K562 (cell line): ENCODE measurements around the gene ITPR1. TPM values are rescaled to one million over a fixed set of nuclear protein-coding genes. Genes with fewer than 3 reads are reported as not detected.

Experiments
- ATAC-seq: fragments of 200-7000 bp; cut with Tn5 transposase; 3 replicates; pipeline ENCODE4 v1.9.1; 2020; ENCODE audit warnings: moderate library complexity
- BruUV-seq: library from RNA; stranded (reverse); fragments of 400-500 nt; replicated peaks from 2 replicates; lab custom pipeline; 2021; lab: Mats Ljungman, UMichigan
- CTCF ChIA-PET: fragments of 300-600 bp; formaldehyde crosslinking; extraction: SDS; loops from one replicate; lab custom pipeline; 2021; ENCODE audit warnings: low intra/inter-chr PET ratio; lab: Yijun Ruan, JAX
- POLR2A ChIA-PET: fragments of 300-600, 350-650 bp; sonication (Branson Sonifier 250); formaldehyde crosslinking; extraction: SDS; loops from one replicate; lab custom pipeline; 2021; ENCODE audit warnings: antibody characterized with exemption, inconsistent platforms; lab: Yijun Ruan, JAX
- DNase-seq, 4 experiments: peaks; one replicate each; pipeline versions ENCODE4 v3.0.0 to v3.0.0-alpha.2; 2011 to 2018; ENCODE audit warnings: low spot score in 3 of 4, mixed read lengths in 3 of 4; ENCODE audit errors: extremely low read depth in 1 of 4
- FAIRE-seq: peaks from 2 replicates; lab custom pipeline; 2011; peaks lifted over from hg19 to GRCh38; lab: Jason Lieb, UNC
- H2AFZ ChIP-seq: 2 replicates; pipeline ENCODE4 v1.6.0; 2011; ENCODE audit warnings: low read depth, low read length, control low read depth, inconsistent platforms
- H3K27ac ChIP-seq: fragments of 200-600 bp; 3 replicates; pipeline ENCODE4 v1.8.0; 2011; ENCODE audit warnings: low read depth, mild to moderate bottlenecking, control low read depth, inconsistent platforms, low read length, moderate library complexity, mixed read lengths; ENCODE audit errors: extremely low read depth
- H3K27me3 ChIP-seq, 2 experiments: fragments of 300-600 bp in 1 of 2; 2 replicates in 1 of 2; 3 replicates in 1 of 2; pipeline versions ENCODE4 v1.6.0 to v1.8.0; 2011; ENCODE audit warnings: inconsistent platforms in 2 of 2, low read length in 2 of 2, mild to moderate bottlenecking in 1 of 2, mixed read lengths in 1 of 2, moderate library complexity in 1 of 2; ENCODE audit not compliant: control insufficient read depth in 2 of 2, insufficient read depth in 2 of 2
- H3K36me3 ChIP-seq: fragments of 300-600 bp; 3 replicates; pipeline ENCODE4 v1.8.0; 2011; ENCODE audit warnings: mild to moderate bottlenecking, low read length, inconsistent platforms; ENCODE audit not compliant: control insufficient read depth, insufficient read depth
- H3K4me1 ChIP-seq, 2 experiments: fragments of 200-600 bp in 1 of 2; replicated peaks in 1 of 2; 2 replicates in 1 of 2; 3 replicates in 1 of 2; pipeline versions ENCODE4 v1.5.1 to v1.8.0; 2011; ENCODE audit warnings: inconsistent platforms in 2 of 2, low read length in 2 of 2, mild to moderate bottlenecking in 1 of 2, mixed read lengths in 1 of 2, moderate library complexity in 1 of 2; ENCODE audit not compliant: control insufficient read depth in 2 of 2, insufficient read depth in 2 of 2
- H3K4me2 ChIP-seq: 2 replicates; pipeline ENCODE4 v1.6.1; 2011; ENCODE audit warnings: low read length, control low read depth, inconsistent platforms, mixed read lengths; ENCODE audit not compliant: insufficient read depth
- H3K4me3 ChIP-seq: fragments of 200-600 bp; sonication (generic), shearing (Covaris generic); 2 replicates; pipeline ENCODE4 v1.5.1; 2016; ENCODE audit warnings: control low read depth, inconsistent platforms
- H3K79me2 ChIP-seq: fragments of 200-600 bp; 3 replicates; pipeline ENCODE4 v1.8.0; 2011; ENCODE audit warnings: low read length, inconsistent platforms; ENCODE audit not compliant: control insufficient read depth, insufficient read depth
- H3K9ac ChIP-seq, 2 experiments: 2 replicates each; pipeline versions ENCODE4 v1.6.0 to v1.6.1; 2011; ENCODE audit warnings: low read depth in 2 of 2, low read length in 2 of 2, control low read depth in 1 of 2, inconsistent platforms in 1 of 2, mild to moderate bottlenecking in 1 of 2, mixed read lengths in 1 of 2; ENCODE audit not compliant: insufficient read depth in 1 of 2
- H3K9me1 ChIP-seq: one replicate; pipeline ENCODE4 v1.6.0; 2011; ENCODE audit warnings: inconsistent platforms, mild to moderate bottlenecking, low read length, moderate library complexity; ENCODE audit not compliant: control insufficient read depth, insufficient read depth
- H3K9me3 ChIP-seq: replicated peaks from 2 replicates; pipeline ENCODE4 v1.5.1; 2011; ENCODE audit warnings: low read depth, low read length, inconsistent platforms; ENCODE audit not compliant: control insufficient read depth, insufficient read depth
- H4K20me1 ChIP-seq: replicated peaks from 2 replicates; pipeline ENCODE4 v1.6.1; 2011; ENCODE audit warnings: low read length, inconsistent platforms, mixed read lengths; ENCODE audit not compliant: control insufficient read depth, insufficient read depth
- CCNT2 ChIP-seq: IDR thresholded peaks from 2 replicates; pipeline ENCODE4 v1.6.1; 2011; ENCODE audit warnings: borderline replicate concordance, low read depth, mild to moderate bottlenecking, moderate library complexity, mixed read lengths, low read length; ENCODE audit not compliant: insufficient read length; ENCODE audit errors: extremely low read depth
- DPF2 ChIP-seq: fragments of 450-650 bp; IDR thresholded peaks from 2 replicates; pipeline ENCODE4 v1.6.1; 2016
- FOXJ2 ChIP-seq: fragments of 200-800 bp; sonication (Bioruptor generic); IDR thresholded peaks from 2 replicates; pipeline ENCODE4 v1.6.1; 2016; ENCODE audit warnings: missing genetic modification characterization, missing compliant biosample characterization
- JUND ChIP-seq, 2 experiments: IDR thresholded peaks; 2 replicates in 1 of 2; 3 replicates in 1 of 2; pipeline ENCODE4 v1.6.1; 2011; ENCODE audit warnings: borderline replicate concordance in 2 of 2, low read depth in 2 of 2, low read length in 2 of 2, improper control_type of control experiment in 1 of 2, missing biosample characterization in 1 of 2, missing genetic modification characterization in 1 of 2, missing genetic modification reagents in 1 of 2
- KDM4B ChIP-seq, 2 experiments: fragments of 450-650 bp in 1 of 2; sonication (generic) in 1 of 2; IDR thresholded peaks; 2 replicates each; pipeline ENCODE4 v1.6.1; 2016 to 2017; ENCODE audit warnings: borderline replicate concordance in 2 of 2, antibody characterized with exemption in 1 of 2, low read depth in 1 of 2, mild to moderate bottlenecking in 1 of 2
- MECOM ChIP-seq: fragments of 250-450 bp; sonication (Bioruptor Pico); IDR thresholded peaks from 2 replicates; pipeline ENCODE4 v1.8.0; 2022; ENCODE audit warnings: inconsistent platforms
- NR2C1 ChIP-seq, 2 experiments: fragments of 450-650 bp; IDR thresholded peaks; 2 replicates each; pipeline ENCODE4 v1.6.1; 2017; ENCODE audit warnings: mild to moderate bottlenecking in 2 of 2, antibody characterized with exemption in 1 of 2, inconsistent platforms in 1 of 2, missing compliant biosample characterization in 1 of 2, missing genetic modification characterization in 1 of 2
- SMAD3 ChIP-seq: fragments of 450-650 bp; formaldehyde crosslinking; conservative IDR thresholded peaks from 2 replicates; pipeline ENCODE4 v1.4.0; 2020; ENCODE audit warnings: mild to moderate bottlenecking
- SRF ChIP-seq, 2 experiments: fragments of 250-450, 450-650 bp in 1 of 2; sonication (Bioruptor Pico) in 1 of 2; sonication (generic) in 1 of 2; formaldehyde crosslinking; IDR thresholded peaks; 2 replicates each; pipeline versions ENCODE4 v1.5.0 to v1.5.1; 2020 to 2022; ENCODE audit warnings: mild to moderate bottlenecking in 1 of 2, missing genetic modification reagents in 1 of 2
- WGBS: fragments of 100-300 bp; shearing (Covaris generic); methylation state at CpG from one replicate; pipeline ENCODE4 v1.1.6; 2016; ENCODE audit warnings: low coverage, mixed read lengths; ENCODE audit not compliant: insufficient coverage; ENCODE audit errors: missing lambda C conversion rate; 5-methylcytosine and 5-hydroxymethylcytosine counted together
- in situ Hi-C: fragments of 300-500 bp; cut with MboI; formaldehyde crosslinking; loops from 4 replicates; pipeline ENCODE4 v1.15.0; 2018; ENCODE audit warnings: inconsistent platforms, mixed read lengths
- intact Hi-C: fragments of 100-400 bp; cut with micrococcal nuclease; formaldehyde crosslinking; loops from 2 replicates; pipeline ENCODE4 v1.14.2; 2022
- polyA plus RNA-seq, 8 experiments: library from polyadenylated mRNA; depleted of rRNA in 4 of 8; stranded (reverse) in 5 of 8; unstranded in 3 of 8; fragments of >200 nt; fragmentation: Nextera tagmentation in 2 of 8; fragmentation: Illumina TruSeq in 1 of 8; extraction: Ambion mirVana in 2 of 8; extraction: Trizol in 1 of 8; gene quantifications; 2 replicates each; pipeline versions ENCODE4 v1.2.1 to v1.2.3, GENCODE V29; 2011 to 2014; ENCODE audit warnings: inconsistent platforms in 1 of 8, missing spikeins in 1 of 8
- total RNA-seq, 7 experiments: library from RNA; depleted of rRNA in 6 of 7; stranded (reverse); fragments of >200 nt in 6 of 7; fragmentation: Illumina TruSeq in 2 of 7; extraction: Trizol in 2 of 7; gene quantifications; 2 replicates each; pipeline versions ENCODE4 v1.2.1 to v1.2.3, GENCODE V29; 2011 to 2021; ENCODE audit warnings: low replicate concordance in 1 of 7
- TF ChIP-seq, protein P1 (sequence below): IDR thresholded peaks from 2 replicates; pipeline ENCODE4 v1.6.1; 2011; ENCODE audit warnings: borderline replicate concordance, low read depth, mild to moderate bottlenecking, moderate library complexity, low read length; ENCODE audit not compliant: insufficient read depth, poor library complexity, severe bottlenecking
- TF ChIP-seq, protein P2 (sequence below), 2 experiments: fragments of 450-650 bp; IDR thresholded peaks; 2 replicates each; pipeline ENCODE4 v1.6.1; 2018; ENCODE audit warnings: mild to moderate bottlenecking in 2 of 2, low read depth in 1 of 2; ENCODE audit not compliant: partially characterized antibody in 2 of 2

ITPR1 gene
- total and polyA plus RNA-seq, 9 of the 15 experiments (the other 6 are each of a cell fraction or from before 2014, with no cell fraction given), result 22.4 to 40.0 (median 27.4) TPM

DNA sequence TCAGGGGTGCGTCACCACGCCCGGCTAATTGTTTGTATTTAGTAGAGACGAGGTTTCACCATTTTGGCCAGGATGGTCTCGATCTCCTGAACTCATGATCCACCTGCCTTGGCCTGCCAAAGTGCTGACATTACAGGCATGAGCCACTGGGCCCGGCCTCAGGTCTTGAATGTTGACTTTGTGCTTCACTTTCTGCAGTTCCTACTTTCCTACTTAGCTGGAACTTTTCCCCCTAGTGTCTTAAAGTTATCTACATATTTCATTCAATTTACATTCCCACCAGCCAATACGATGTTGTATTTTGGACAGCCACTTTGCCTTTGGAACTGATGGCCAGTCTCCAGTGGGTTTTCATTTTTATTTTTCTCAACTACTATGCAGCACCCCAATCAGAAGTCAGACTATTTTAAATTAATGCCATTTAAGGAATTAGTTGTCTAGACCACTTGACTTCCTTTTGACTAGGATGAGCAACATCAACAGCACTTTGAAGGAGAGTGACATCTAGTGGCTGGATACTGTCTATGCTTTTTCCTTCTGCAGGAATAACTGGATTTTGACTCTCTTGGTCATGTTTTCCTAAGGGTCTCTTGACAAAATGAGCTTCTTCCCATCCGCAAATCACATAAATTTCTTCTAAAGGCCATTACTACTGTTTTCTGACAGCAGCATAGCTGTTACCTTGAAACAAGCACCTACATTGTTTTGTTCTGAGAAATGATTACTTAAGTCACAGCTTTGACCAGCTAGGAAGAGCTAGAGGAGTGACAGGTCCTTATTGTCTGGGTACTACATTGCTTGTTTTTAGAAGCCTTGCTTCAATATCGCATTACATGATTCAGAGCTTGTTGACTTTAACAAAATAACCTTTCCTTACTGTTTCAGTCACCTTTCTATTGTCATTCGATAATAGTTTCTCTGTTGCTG lies 140.2 kb downstream of the ITPR1 start:
- no peaks in the 10 kb centered on the region for H4K20me1 ChIP-seq
- no peaks in the 10 kb centered on the region for H3K9me1 ChIP-seq
- peak; percentile 86 for ATAC-seq
- ChIA-PET POLR2A (interaction anchor here (0.7 to 2.2 kb wide), 3 partner anchors 140 to 282 kb away, joined by 5 to 11 read pairs (median 6); partner anchors contain the start of gene ITPR1), CTCF (interaction anchor here (0.7 to 1.7 kb wide), 5 partner anchors 118 to 1432 kb away, joined by 3 to 27 read pairs (median 4); no protein-coding TSS in a partner anchor)
- FAIRE-seq, result peak; percentile 93
- H3K27me3 ChIP-seq, result no peaks in the 10 kb centered on the region
- peak; percentile 32 to 73 (median 54) for DNase-seq
- WGBS, result 53% methylated on average over 10 of the region's 10 CpGs
- intact Hi-C loops (loop anchor here (1.0 to 5.0 kb wide), 3 partner anchors 101 to 282 kb away; partner anchors contain the start of gene ITPR1), in situ Hi-C loops (no loop called here)
- H3K4me3 ChIP-seq, result no peak overlapping the region
- no peak overlapping the region for H3K4me2 ChIP-seq
- BruUV-seq, result no TSS peak
- H3K36me3 ChIP-seq, result no peaks in the 10 kb centered on the region
- H3K79me2 ChIP-seq, result no peaks in the 10 kb centered on the region
- H3K9ac ChIP-seq, result no peak overlapping the region
- H3K9me3 ChIP-seq, result no peaks in the 10 kb centered on the region
- peaks cover 2 to 4% of the 10 kb centered on the region in 2 experiments; a peak in 3 of 5 replicates for H3K4me1 ChIP-seq
- peak overlapping the region; percentile 18; the same call in 1 of the 2 replicates for H2AFZ ChIP-seq
- H3K27ac ChIP-seq, result no peak overlapping the region
- TF ChIP-seq DPF2 (peak; percentile 26; the same call in 1 of the 2 replicates), NR2C1 (IDR thresholded peaks at IDR 0.05) (no peak), NR2C1 (tag; IDR thresholded peaks at IDR 0.05) (no peak), FOXJ2 (tag) (peak; percentile 35; the same call in 1 of the 2 replicates), MECOM (CRISPR knock-in tag) (peak; percentile 46; the same call in 1 of the 2 replicates), CCNT2 (no peak), SRF (CRISPR knock-in tag; IDR thresholded peaks at IDR 0.05) (peak in 1 of 2 experiments; percentile 94; a peak in 2 of 4 replicates), SMAD3 (CRISPR knock-in tag) (0 out of 2 replicates have a peak, but pooled peaks have one; percentile 39), JUND (IDR thresholded peaks at IDR 0.05; ENCODE audit: borderline replicate concordance, low read depth, low read length) (0 out of 2 replicates have a peak, but pooled peaks have one; percentile 21), JUND (tag; IDR thresholded peaks at IDR 0.05; ENCODE audit: borderline replicate concordance, low read depth, low read length) (peak; percentile 22; the same call in 1 of the 3 replicates), KDM4B (IDR thresholded peaks at IDR 0.05; ENCODE audit: borderline replicate concordance in 2 of 2, low read depth in 1 of 2) (no peak)
- TF ChIP-seq, protein P1, sequence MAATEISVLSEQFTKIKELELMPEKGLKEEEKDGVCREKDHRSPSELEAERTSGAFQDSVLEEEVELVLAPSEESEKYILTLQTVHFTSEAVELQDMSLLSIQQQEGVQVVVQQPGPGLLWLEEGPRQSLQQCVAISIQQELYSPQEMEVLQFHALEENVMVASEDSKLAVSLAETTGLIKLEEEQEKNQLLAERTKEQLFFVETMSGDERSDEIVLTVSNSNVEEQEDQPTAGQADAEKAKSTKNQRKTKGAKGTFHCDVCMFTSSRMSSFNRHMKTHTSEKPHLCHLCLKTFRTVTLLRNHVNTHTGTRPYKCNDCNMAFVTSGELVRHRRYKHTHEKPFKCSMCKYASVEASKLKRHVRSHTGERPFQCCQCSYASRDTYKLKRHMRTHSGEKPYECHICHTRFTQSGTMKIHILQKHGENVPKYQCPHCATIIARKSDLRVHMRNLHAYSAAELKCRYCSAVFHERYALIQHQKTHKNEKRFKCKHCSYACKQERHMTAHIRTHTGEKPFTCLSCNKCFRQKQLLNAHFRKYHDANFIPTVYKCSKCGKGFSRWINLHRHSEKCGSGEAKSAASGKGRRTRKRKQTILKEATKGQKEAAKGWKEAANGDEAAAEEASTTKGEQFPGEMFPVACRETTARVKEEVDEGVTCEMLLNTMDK, result peak; percentile 6
- TF ChIP-seq, protein P2, sequence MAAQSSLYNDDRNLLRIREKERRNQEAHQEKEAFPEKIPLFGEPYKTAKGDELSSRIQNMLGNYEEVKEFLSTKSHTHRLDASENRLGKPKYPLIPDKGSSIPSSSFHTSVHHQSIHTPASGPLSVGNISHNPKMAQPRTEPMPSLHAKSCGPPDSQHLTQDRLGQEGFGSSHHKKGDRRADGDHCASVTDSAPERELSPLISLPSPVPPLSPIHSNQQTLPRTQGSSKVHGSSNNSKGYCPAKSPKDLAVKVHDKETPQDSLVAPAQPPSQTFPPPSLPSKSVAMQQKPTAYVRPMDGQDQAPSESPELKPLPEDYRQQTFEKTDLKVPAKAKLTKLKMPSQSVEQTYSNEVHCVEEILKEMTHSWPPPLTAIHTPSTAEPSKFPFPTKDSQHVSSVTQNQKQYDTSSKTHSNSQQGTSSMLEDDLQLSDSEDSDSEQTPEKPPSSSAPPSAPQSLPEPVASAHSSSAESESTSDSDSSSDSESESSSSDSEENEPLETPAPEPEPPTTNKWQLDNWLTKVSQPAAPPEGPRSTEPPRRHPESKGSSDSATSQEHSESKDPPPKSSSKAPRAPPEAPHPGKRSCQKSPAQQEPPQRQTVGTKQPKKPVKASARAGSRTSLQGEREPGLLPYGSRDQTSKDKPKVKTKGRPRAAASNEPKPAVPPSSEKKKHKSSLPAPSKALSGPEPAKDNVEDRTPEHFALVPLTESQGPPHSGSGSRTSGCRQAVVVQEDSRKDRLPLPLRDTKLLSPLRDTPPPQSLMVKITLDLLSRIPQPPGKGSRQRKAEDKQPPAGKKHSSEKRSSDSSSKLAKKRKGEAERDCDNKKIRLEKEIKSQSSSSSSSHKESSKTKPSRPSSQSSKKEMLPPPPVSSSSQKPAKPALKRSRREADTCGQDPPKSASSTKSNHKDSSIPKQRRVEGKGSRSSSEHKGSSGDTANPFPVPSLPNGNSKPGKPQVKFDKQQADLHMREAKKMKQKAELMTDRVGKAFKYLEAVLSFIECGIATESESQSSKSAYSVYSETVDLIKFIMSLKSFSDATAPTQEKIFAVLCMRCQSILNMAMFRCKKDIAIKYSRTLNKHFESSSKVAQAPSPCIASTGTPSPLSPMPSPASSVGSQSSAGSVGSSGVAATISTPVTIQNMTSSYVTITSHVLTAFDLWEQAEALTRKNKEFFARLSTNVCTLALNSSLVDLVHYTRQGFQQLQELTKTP (IDR thresholded peaks at IDR 0.05; ENCODE audit: low read depth in 1 of 2, partially characterized antibody in 2 of 2), result peak in 1 of 2 experiments; percentile 22
